GM15510 (cell line): ENCODE results near the gene EXTL2.

ENCODE experiments used
- POLR2A ChIP-seq: IDR thresholded peaks from 3 replicates; pipeline ENCODE4 v1.6.1; 2011; ENCODE audit warnings: borderline replicate concordance; ENCODE audit not compliant: insufficient read length; ENCODE audit errors: extremely low read depth

EXTL2 gene

DNA sequence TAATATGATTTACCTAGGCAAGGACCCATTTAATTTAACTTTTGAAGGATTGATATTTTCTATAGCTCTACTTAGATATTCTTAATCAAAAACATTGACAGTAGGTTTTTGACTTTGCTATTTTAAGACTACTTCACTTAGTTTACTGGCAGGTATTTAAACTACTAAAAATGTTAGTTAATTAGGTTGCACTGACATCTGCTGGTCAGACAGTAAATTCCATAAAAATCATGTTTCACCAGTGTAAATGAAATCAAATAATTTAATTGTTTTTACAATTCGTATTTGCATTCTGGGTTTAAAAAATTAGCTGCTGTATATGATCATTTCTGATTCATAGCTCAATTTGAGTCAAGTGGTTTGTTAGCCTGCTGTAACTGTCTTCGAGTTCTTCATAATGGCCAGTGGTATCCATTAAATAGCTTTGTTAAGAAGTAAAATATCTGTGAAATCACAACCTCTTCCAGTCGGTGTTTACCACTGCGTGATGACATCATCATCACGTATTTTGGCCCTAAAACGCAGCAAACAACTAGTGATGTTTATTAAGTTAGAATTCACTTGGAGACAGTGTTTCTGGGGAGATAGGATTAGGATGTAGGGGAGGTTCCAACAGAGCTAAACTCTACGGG is 26.2 kb downstream of the EXTL2 start:
- no peak for TF ChIP-seq POLR2A

DNA sequence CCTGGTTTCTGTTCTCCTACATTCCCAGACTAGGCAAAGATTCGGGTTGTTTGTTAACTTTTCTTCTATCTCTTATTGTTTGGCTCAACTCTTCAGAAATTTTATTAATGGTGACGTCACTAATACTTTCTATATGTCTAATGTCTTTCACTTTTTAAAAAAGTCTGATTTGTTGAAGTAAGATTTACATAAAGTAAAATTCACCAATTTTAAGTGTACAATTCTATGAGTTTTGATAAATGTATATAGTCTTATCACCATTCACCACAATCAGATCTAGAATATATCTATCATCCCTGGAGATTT is 27.8 kb downstream of the EXTL2 start:
- TF ChIP-seq POLR2A = no peak

DNA sequence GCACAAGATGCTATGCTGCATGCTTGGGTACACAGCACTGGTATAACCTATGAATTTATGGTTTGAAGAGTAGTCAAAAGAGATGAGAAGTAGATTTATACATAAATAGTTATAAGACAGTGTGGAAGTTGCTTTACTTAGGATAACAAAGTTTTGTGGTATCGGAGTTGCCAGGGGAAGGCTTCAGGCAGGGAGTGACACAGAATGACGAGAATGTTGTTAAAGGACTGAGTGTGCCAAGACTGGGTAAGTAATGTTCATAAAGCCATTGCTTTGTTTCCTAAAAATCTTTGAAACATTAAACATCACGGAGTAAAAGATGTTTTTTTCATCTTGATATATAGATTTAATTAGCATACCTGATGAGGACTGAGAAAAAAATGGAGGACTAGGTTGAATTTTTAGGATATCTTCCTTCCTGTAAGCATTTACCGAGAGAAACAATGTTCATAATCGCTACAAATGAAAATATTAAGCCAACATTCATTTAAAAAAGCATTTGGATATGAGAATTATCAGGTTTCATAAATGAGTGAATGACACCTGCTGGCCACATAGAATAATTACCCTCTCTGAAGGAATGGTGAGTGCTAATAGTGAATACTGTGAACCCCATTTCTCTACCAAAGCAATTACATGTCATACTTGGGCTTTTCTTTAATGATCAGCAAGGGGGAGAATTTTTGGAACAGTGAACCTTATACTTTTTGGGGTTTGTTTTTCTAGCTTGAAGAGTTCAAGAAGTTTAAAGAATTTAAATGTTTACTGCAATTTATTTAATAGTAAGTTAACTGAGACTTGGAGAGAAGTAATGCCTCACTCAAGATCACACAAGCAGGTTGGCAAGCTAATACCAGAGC is 28.4 kb downstream of the EXTL2 start:
- no peak for TF ChIP-seq POLR2A

DNA sequence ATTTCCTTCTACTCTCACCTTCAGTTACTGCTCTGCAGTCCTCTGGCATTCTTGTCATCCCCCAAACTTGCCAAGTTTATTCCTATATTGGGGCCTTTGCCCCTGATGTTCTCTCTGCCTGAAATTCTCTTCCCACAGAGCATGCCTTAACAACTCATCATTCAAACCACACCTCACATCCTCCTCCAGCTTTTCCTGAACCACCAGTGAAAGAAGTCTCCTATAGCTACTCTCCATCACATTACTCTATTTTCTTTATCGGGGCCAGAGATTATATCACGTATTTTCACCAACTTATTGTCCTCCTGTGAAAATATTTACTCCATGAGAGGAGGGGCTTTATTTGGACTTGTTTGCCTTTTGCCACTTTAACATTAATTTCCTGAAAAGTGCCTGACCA is 32.1 kb downstream of the EXTL2 start:
- TF ChIP-seq POLR2A = no peak

DNA sequence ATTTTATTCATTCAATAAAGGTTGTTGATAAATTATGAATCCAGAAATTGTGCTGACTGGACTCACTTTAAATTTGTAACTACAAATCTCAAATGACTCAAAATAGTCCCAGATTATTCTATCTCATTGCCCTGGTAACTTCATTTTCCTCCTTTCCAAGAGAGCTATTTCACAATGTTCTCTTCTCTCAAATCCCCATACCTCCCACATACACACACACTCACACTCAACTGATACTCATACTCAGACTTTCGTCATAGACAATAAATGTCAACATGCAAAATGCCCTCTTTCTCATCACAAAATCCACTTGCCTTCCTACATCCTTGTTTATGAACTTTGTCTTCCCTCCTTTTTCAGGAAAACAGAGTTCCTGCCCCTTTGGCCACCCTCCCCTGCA is 33.3 kb downstream of the EXTL2 start:
- no peak for TF ChIP-seq POLR2A

DNA sequence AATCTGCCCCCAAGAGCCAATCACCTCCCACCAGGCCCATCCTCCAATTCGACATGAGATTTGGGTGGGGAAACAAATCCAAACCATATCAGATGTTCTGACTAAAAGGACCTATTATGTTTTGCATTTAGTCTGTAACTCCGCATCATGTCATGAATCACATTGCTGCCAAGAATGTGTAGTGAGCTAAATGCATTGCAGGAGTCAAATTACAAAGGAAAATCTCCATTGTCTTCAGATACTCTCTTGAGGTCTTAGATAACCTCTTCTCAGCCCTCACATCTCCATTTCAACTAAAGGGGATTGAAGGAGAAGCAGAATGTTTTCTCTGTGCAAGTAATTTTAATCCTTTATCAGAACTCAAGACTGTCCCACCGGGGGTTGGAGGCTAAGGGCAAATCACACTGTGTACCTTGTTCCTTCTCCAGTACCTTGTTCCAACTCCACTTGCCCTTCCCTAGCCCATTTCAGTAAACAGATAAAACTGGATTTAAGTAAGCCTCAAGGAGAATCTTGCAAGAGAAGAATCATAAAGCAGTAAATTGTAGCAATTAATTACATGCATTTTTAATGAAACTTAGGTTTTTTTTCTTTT is 34.1 kb downstream of the EXTL2 start:
- no peak for TF ChIP-seq POLR2A

DNA sequence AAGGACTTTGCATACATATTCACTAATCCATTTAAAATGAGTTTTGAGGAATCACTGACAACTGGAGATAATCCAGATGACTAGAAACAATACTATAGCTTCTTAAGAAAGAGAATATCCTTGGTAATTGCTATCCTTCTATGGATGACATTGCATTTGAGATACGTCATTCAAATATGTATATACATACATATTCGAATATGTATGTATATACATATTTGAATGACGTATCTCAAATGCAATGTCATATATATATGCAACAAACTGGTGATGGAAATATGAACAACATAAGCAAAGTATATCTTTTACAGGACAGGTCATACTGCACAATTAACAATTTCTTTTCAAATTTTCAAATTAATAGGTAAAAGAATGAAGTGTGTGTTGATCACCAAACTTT is 41.7 kb downstream of the EXTL2 start:
- no peak for TF ChIP-seq POLR2A

DNA sequence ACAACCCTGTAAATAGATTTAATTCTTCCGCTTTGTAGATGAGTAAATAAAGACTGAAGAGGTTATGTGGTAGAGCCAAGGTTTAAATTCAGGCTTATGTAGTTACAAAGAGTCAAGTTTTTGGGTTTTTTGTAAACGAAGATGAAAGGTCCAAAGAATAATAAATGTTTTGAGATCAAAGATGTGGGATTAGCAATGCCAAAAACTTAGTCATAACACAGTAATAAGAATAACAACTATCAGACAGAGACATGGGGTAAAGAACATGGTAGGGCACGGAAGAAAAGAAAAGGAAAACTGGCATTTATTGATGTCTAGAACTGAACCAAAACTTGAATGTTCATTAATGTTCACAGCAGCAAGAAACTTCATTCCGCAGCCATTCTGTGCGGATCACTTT is 42.9 kb downstream of the EXTL2 start:
- TF ChIP-seq POLR2A = no peak

DNA sequence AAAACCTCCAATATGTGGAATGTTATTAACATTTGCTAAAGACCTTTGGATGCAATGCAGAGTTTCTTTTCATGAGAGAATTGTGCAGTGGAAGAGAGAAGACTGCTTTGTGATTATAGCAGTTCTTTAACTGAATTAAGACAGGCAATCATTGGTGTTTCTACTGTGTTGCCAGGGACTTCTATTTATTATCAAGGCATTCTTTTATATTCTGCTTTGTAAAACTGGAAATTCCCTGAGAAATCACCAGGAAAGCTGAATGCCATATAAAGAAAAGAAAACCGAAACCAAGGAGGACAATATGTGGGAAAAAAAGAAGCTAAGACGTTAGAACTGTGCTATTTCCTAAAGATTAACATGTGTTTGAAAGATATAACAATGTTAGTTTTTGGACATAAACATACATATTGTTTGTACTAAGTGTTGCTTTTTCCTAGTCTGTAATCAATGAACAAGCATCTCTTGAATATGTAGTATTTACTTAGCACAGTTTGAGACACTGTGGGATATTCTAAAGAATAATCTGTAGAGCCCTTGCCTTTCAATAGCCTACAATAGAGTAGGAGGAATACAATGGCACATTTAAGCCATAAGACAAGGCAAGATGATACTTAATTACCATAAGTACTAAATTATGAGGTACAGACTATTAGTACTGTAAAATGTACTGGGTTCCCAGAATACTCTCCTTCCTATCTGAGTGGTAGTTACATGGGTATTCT is 47.1 kb downstream of the EXTL2 start:
- no peak for TF ChIP-seq POLR2A

DNA sequence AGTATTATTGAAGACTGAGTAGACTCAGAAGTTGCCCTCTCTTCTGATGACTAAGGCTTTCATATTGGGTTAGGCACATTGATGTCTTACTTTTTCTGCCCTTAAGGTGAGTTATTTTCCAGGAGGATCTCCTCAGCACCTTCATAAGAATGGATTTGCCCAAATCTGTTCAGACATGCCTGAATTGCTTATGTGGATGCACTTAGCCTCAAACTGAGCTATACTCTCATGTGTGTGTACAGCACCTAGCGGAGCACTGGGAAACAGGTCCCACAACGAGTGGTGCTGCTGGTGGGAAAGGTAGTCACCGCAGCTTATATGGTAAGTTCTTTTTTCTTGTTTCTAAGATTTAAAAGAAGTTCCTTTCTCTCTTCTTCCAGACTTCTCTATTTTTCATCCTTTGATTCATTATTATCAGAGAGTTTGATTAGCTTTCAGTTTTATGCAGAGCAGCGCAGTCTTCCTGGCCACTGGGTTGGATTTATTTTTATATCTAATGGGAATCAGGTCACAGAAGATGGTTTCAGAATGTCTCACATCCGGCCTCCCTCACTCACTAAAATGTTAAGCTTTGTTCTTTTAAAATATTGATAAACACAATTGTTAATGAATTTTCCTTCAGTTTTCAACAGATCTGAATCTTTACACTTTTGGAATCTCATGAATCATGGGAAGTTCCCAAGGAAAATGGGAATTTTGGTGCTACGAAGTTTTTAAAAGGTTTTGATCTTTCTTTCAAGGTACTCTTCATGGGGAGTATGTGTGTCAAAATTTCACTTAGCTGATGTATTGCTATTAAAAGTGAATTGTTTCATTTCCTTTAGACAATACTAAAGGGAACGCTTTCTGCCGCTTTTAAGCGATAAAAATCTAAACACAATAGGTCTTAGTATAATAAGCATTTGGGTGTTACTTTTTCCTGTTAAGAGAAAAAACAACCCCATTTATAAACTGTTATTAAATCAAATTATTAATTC is 58.5 kb downstream of the EXTL2 start:
- TF ChIP-seq POLR2A = no peak

DNA sequence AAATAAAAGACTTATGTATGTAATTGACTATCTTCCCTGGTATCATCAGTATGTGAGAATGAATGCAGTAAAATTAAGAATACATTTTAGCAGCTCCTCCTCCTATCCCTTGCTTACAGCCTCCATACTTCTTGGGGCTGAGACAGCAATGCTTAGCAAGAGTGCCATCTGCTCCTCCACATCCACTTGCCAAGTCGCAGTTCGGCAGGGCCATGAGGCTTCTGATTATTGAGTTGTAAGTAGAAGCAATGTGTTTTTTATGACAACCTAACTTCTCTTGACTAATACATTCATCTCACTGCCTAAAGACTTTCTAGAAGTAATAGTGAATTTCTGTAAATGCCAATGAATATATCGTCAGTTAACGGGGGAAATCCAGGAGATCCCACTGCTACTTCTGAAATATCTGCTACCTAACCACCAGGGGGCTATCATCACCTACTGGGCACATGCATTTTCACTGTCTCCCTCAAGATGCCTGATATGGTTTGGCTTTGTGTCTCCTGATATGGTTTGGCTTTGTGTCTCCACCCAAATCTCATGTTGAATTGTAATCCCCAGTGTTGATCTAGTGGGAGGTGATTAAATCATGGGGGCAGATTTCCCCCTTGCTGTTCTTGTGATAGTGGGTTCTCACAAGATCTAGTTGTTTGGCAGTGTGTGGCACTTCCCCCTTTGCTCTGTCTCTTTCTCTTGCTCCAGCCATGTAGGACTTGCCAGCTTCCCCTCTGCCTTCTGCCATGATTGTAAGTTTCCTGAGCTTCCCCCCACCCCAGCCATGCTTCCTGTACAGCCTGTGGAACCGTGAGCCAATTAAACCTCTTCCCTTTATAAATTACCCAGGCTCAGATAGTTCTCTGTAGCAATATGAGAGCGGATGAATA is 59.6 kb downstream of the EXTL2 start:
- no peak for TF ChIP-seq POLR2A

DNA sequence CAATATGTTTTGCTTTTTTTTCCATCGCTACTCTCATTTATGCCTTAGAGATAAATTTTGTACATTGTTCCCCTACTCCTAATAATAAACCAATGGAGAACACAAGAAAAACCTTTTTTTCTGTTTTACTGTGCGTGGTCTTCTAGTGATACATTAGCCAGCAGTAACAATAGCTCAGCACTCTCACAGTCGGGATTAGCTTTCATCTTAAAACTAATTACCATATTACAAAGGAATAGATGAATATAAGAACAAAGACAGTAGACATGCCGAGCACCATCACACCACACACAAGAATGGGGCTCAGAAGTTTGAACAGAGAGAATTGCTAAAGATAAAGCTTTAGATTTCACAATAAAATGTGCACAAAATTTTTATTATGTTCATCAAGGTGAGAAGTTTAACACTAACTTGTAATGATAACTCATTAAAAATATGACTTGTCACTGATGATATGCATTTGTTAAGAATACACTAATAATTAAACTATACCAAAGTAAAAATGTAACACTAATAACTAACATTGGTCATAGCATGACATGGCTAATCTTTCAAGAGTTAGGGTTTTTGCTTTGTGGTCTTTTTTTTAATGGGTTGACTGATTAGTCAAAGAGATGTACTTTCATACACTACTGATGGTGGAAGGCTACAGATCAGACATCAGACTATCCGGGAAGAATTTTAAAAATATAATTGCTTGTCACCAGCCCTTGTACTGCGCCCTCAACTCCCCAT is 61.8 kb downstream of the EXTL2 start:
- no peak for TF ChIP-seq POLR2A
